HG03060 (cell line): ENCODE results near the gene AMBRA1.
"Not testable (repeated sequence)": the region's sequence is repeated elsewhere in the genome, so short reads cannot be mapped to it uniquely, and the experiment has no call there.

Experiments
- ATAC-seq: cut with Tn5 transposase; IDR thresholded peaks from one replicate; pipeline ENCODE4 v1.9.1; 2021; ENCODE audit warnings: low read depth, moderate number of reproducible peaks; ENCODE audit not compliant: unreplicated experiment

The AMBRA1 gene

DNA sequence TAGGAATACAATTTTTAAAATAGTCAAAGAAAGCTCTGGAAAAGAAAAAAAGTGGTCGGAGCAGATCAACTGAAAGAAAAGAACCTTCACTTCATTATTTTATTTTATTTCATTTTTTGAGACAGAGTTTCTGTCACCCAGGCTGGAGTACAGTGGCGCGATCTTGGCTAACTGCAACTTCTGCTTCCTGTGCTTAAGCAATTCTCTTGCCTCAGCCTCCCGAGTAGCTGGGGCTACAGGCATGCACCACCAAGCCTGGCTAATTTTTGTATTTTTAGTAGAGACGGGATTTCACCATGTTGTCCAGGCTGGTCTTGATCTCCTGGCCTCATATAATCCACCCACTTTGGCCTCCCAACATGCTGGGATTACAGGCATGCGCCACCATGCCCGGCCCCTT, 74.9 kb downstream of the AMBRA1 start:
- ATAC-seq, result not testable (repeated sequence)

DNA sequence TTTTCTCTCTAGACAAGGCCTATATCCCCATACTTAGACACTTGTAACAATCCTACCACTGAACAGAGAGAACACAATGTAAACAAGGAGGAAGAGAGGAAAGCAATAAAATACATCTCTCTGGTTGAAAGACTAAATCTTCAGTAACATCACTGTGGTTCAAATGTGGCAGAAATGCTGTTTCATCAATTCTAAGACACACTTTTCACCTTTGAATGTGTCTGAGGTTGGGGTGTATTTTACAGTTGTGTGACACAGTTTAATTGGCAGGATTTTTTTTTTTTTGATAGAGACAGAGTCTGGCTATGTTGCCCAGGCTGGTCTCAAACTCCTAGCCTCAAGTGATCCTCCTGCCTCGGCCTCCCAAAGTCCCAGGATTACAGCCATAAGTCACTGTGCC, 79.5 kb downstream of the AMBRA1 start:
- no peak for ATAC-seq

DNA sequence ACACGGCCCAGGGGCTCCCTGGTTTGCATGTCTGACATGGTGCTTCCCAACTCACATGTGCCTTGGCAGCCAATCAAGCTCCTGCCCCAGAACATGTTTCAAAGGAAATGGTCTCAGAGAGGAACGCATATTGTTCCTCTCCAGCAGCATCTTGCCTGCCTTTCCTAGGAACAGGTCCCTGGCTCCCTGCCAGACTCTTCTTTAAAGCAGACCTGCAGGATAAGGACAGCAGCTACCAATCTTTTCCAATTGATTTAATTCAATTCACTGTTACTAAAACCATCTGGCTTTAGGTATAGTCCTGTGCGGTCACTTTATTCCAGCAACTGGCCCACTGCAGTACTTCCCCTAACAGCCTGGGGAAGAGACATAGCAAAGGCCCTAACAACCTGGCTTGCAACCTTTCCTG, 79.9 kb downstream of the AMBRA1 start:
- ATAC-seq, result no peak

DNA sequence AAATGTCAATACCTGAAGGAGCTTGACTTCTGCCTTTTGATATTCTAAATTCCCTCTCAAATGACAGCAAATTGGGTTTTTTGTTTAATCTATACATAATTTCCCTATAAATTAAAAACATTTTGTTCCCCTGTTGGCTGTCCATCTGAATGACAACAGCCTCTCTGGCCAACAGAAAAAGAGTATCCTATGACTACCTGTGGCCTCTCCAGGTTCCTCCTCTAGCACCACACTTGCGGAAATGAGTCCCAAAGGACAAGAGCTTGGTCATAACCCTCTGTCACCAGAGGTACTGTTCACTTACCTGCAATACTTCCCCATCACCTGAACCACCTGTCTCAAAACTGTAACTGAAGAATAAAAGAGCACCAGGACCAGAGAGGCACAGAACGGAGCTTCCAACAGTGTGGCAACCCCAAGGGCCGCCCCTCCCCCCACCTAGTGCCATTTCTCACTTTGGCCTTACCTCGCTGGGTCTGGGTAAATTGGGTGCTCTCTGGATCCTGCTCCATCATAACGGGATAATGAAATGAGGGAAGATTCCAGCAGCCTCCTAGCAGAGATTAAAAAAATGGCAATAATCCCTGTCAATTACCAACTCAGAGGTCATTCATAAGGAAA, 81.5 kb downstream of the AMBRA1 start:
- no peak for ATAC-seq

- ATAC-seq, result no peak
These were observed 82.5 kb downstream of the AMBRA1 start for GRCh38 chr11:46511342-46511741.

DNA sequence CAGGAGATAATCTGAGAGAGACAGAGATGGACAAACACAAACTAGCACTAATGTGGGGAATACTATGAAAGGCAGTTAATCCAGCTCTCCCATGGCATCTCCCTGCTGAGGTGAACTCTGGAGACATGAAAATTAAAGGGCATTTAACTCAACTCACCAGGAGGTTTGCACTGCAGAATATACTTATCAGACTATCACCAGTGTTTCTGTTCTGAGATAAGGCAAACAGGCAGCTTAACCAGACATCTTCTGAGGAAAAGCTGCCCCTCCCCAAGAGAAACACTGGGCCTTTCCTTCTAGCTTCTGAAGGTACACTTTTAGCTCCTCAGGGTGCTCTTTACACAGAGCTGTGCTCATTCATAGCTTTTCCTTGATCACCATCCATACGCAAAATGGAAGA, 85.5 kb downstream of the AMBRA1 start:
- no peak for ATAC-seq

DNA sequence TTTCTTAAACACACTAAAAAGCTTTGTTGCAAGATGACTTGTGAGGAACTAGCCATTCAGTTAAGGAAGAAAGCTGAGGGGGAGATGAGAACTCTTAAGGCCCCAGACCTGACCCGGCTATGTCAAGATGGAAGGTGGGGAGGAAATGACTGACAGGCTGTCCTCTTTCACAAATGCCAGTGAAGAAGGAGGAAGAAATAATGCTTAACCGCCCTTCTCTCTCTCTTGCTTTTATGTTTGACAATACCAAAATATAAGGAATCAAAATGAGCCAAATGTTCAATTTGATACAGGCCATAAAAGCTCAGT, 87.4 kb downstream of the AMBRA1 start:
- no peak for ATAC-seq

DNA sequence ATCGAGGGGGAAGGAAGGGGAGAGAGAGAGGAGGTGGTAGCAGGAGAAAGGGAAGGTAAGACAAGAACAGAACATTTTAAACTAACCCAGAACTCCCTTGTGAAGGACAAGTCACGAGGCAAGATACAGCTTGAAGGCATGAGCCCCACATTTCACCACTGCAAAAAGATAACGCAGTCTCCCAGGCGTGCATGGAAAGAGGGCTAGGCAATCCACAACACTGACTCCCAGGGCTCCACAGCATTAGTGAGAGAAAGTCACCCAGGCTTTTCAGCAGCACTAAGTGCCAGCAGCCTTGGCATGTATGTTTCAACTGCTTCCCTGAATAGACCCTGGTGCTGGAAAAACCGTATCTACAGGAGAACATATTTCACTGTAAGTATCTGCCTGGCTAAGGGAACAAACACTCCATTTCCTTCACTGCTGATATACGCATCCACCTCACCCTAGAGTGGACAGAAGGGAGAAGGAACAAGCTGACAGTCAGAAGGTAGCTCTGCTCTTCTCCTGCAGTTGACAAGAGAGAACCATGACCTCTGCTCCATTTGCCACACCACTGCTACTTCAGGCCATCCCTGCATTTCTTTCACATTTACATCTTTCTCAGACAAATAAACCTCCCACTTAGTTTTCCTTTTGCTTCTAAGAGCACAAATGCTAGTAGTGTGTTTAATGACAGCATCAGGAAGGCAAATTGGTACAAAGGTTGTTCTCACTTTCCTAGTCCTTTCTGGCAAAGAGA, 87.9 kb downstream of the AMBRA1 start:
- ATAC-seq, result no peak

GRCh38 chr11:46504817-46505613, 88.8 kb downstream of the AMBRA1 start:
- no peak for ATAC-seq

DNA sequence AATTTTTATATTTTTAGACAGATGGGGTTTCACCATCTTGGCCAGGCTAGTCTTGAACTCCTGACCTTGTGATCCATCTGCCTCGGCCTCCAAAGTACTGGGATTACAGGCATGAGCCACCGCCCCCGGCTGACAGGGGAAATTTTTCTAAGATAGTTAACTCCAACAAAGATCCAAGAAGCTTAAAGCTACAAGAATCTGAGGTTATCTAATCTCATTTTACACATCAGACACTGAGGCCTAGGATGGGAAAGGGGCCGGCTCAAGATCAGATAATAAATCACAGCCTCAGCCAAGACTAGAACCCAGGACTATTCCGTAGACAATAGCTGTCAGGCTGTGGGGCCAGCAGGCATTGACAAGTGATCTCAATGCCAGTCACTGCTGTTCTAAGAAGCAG, 94.0 kb downstream of the AMBRA1 start:
- ATAC-seq, result no peak

DNA sequence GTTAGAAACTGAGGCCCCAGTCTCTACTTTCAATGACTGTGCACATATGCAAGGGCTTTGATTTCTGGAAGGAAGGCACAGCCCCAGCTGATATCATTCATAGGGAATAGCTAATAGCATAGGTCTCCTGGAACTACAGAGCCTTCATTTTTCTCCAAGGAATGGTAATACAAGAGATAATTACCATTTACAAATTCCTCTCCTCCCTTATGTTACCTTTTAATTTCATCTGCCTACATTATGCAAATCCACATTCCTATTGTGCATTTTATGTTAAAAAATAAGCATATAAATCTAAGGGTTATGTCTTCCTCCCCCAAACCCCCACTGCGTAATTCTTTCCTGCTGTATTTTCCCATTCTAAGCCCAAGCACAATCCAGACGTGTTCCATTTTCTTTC, 94.9 kb downstream of the AMBRA1 start:
- ATAC-seq, result no peak

DNA sequence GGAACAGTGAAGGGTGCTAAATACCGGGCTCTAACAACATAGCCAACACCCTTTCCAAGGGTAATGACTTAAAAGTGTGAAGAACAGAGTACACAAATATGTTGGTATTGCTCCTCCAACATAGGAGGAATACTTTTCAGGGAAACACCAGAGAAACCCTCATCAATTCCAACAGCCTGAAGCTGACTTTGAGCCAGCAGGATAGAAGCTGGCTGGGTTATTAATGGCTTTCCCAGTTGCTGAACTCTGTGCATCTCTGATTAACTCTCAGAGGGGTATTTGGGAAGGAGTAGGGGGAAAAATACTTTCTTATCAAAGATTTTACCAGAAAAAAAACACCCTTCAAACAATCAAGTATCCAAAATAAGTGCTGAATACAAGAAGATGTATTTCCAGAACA, 95.6 kb downstream of the AMBRA1 start:
- ATAC-seq, result no peak

DNA sequence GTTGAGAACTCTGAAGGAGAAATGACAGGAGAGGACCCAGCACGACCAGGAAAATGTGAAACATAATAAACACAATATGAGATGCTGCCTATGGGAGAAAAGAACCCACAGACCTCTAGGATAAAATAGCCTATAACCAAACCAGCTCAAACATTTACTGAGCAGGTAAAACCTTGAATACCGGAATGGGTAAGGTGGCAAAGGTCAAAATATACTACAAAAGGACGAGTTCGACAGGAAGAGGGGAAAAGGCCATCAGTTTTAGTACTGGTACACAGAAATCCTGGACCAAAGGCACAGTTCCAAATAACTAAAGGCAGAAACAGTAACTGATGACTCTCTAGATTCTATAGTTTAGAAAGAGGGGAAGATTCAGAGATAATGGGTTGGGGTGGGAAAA, 96.3 kb downstream of the AMBRA1 start:
- ATAC-seq, result no peak

DNA sequence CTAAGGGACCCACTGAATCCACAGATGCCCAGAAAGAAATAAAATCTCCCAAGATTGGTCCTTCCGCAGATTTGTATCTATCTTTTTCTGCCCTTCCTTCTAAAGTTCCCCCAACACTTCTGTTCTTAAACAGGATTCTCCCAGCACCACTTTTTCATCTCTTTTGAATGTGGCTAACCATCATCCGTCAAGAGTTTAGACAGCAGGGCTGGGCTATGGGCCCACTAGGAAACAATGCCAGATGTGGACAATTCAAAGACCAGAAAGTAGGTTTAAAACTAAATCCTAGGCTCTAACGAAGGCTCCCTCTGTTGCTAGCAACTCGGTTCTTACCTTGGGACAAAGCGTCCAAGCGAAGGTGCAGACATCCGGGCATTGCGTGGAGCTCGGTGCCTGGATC, 100.0 kb downstream of the AMBRA1 start:
- no peak for ATAC-seq

DNA sequence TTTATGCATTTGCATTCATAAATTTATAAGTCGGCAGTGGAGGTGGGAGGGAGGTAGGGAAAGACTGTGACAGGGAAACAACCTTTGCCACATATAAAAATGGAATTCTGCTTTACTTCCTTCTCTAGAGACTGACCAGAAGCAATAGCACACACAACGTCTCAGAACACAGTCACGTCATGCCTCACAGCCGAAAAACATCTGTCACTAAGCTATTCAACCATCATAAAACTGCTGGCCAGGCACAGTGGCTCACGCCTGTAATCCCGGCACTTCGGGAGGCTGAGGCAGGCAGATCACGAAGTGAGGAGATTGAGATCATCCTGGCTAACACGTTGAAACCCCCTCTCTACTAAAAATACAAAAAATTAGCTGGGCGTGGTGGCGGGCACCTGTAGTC, 101.3 kb downstream of the AMBRA1 start:
- no peak for ATAC-seq

GRCh38 chr11:46491661-46492330, 102.0 kb downstream of the AMBRA1 start:
- no peak for ATAC-seq

DNA sequence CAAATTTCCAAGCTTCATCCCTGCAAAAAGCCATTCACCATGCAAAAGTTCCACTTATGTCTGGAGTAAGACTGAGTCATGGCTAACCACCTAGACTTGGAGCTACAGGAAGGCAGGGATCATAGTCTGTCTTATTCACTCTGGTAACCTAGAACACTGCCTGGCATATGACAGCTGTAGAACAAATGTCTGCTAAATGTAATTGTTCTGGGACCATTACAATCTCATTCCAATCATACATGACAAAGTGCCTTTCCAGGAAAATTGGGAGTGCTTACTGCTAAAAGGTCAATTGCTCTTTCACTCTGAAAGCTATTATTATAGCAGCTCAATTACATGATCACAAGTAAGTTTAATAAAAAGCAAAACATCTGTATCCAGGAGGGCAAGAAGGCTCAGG, 103.2 kb downstream of the AMBRA1 start:
- no peak for ATAC-seq

- ATAC-seq, result no peak
These were observed 103.9 kb downstream of the AMBRA1 start for GRCh38 chr11:46489656-46490560.

DNA sequence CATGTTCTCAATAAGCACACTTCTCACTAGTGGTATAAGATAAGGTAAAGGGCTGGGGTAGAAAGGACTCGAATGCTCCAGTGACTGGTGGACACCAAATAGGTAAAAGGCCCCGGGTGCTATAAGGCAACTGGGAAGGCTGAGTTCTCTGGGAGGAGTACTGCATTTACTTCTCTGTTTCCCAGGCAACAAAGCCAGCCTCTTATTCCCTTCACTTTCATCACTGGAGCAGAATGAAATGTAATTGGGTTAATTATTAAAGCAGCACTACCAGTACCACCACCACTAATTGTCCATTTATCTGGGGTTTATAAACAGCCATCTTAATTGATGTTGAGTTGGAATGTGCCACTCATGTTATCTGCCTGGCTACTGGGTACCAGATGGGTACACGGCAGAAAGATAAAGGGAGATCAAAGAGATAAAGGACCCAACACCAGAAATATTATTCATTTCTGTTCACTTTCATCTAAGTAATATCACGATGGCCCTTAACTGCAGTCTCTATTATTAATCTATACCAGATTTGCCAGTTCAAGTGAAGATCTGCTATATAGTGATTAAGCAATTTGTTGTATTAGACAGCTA, 107.9 kb downstream of the AMBRA1 start:
- no peak for ATAC-seq

DNA sequence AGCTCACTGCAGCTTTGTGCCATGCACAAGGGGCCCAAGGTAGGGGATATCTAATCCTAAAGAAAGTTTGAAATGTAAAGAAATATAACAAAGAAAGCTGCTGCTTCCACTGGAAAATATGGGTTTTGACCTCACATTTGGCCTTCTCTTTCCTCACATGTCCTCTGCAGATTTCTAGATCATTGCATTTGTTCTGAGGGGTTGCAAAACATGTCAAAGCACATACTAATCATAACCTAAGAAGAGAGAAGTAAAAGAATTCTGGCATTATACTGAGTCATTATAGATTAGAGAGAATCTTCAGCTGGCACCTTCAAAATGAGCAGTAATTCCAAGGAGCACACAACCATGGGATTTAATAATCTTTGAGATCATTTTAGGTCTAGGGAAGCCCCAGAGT, 109.7 kb downstream of the AMBRA1 start:
- no peak for ATAC-seq
